GM23338 (cell line): ENCODE results near the gene BAIAP2.

ENCODE experiments used
- EZH2 ChIP-seq: fragments of 200-600 bp; sonication (generic); IDR thresholded peaks from one replicate; pipeline ENCODE4 v1.8.0; 2017; ENCODE audit warnings: antibody characterized with exemption, mild to moderate bottlenecking, low read depth; ENCODE audit not compliant: unreplicated experiment
- JUNB ChIP-seq: IDR thresholded peaks from one replicate; pipeline ENCODE4 v1.6.1; 2016; ENCODE audit warnings: antibody characterized with exemption; ENCODE audit not compliant: unreplicated experiment
- TF ChIP-seq, protein P1 (sequence below), 2 experiments: fragments of 200-600 bp in 1 of 2; sonication (generic) in 1 of 2; conservative IDR thresholded peaks; 2 replicates each; pipeline versions ENCODE4 v1.5.1 to v1.6.1; 2016 to 2017; ENCODE audit warnings: antibody characterized with exemption in 2 of 2, low read depth in 2 of 2, mild to moderate bottlenecking in 2 of 2, moderate library complexity in 1 of 2

DNA sequence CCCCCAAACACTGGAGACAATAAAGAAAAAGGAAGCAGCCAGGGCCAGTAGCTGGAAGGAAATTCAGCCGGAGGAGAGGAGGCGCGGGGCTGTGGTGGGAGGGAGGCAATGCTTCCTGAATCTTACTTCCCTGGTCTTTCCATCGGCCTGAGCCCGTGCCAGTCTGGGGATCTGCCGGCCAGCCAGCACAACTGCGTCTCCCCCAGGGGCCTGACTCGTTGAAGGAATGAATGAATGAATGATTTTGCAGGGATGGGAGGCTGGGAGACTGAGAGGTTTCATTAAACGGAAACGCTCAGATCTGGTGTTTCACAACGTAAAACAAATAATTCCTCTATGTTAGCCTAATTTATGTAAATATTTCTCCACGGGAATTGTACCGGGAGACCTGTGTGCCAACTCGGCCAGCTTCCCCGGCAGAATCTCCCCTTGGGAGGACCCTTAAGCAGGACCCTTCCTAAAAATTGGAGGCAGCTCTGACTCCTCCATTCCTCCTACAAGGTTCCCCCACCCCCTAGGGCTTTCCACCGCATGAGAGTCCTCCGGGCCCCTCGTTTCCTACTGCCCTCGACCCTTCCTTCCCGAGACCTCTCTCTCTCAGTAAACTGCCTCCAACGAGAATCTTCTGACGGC, 1.3 kb upstream of the BAIAP2 start:
- TF ChIP-seq EZH2 (no peak), JUNB (no peak)
- TF ChIP-seq, protein P1, sequence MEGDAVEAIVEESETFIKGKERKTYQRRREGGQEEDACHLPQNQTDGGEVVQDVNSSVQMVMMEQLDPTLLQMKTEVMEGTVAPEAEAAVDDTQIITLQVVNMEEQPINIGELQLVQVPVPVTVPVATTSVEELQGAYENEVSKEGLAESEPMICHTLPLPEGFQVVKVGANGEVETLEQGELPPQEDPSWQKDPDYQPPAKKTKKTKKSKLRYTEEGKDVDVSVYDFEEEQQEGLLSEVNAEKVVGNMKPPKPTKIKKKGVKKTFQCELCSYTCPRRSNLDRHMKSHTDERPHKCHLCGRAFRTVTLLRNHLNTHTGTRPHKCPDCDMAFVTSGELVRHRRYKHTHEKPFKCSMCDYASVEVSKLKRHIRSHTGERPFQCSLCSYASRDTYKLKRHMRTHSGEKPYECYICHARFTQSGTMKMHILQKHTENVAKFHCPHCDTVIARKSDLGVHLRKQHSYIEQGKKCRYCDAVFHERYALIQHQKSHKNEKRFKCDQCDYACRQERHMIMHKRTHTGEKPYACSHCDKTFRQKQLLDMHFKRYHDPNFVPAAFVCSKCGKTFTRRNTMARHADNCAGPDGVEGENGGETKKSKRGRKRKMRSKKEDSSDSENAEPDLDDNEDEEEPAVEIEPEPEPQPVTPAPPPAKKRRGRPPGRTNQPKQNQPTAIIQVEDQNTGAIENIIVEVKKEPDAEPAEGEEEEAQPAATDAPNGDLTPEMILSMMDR (conservative IDR thresholded peaks at IDR 0.05; ENCODE audit: low read depth in 2 of 2) = no peak
